HCT116 (cell line): Measurements from ENCODE around the gene SCGB1A1. TPM values are rescaled to one million over a fixed set of nuclear protein-coding genes. Genes with fewer than 3 reads are reported as not detected.

Source experiments
- ATAC-seq: fragments of 200-7000 bp; cut with Tn5 transposase; 2 replicates; pipeline ENCODE4 v1.9.1; 2020; ENCODE audit warnings: mild to moderate bottlenecking, moderate library complexity
- BruUV-seq: library from RNA; stranded (reverse); fragments of 400-500 nt; replicated peaks from 2 replicates; lab custom pipeline; 2021; lab: Mats Ljungman, UMichigan
- CTCF ChIA-PET: fragments of 300-600 bp; sonication (Branson Sonifier 250); formaldehyde crosslinking; loops from one replicate; lab custom pipeline; 2021; ENCODE audit warnings: antibody characterized with exemption; lab: Charles Lee
- POLR2A ChIA-PET: fragments of 300-600, 350-600 bp; sonication (Branson Sonifier 250); formaldehyde crosslinking; loops from one replicate; lab custom pipeline; 2021; ENCODE audit warnings: antibody characterized with exemption; lab: Charles Lee
- RAD21 ChIA-PET, 2 experiments: fragments of 300-600 bp; sonication (Branson Sonifier 250); formaldehyde crosslinking; loops; one replicate each; lab custom pipeline; 2023; ENCODE audit warnings: low total read pairs in 2 of 2; ENCODE audit not compliant: uncharacterized antibody in 2 of 2, unreplicated experiment in 2 of 2, low non-redundant PET in 1 of 2; lab: Charles Lee
- DNase-seq: peaks from one replicate; pipeline ENCODE4 v3.0.0-alpha.2; 2010; ENCODE audit warnings: low read depth, low spot score
- H2AFZ ChIP-seq: fragments of 200-600 bp; shearing (Covaris generic), sonication (generic); 2 replicates; pipeline ENCODE4 v1.6.1; 2017; ENCODE audit warnings: low read depth, mixed run types, mixed read lengths, antibody characterized with exemption, low read length; ENCODE audit not compliant: poor library complexity, severe bottlenecking
- H3K27ac ChIP-seq: 2 replicates; pipeline ENCODE4 v1.5.1; 2012; ENCODE audit warnings: low read depth, low read length
- H3K27me3 ChIP-seq: fragments of 200-600 bp; sonication (generic); 2 replicates; pipeline ENCODE4 v1.6.1; 2016; ENCODE audit warnings: mixed run types, low read length, mixed read lengths; ENCODE audit not compliant: insufficient read depth
- H3K36me3 ChIP-seq, 2 experiments: fragments of 200-500 bp in 1 of 2; fragments of 200-600 bp in 1 of 2; sonication (Bioruptor generic) in 1 of 2; sonication (generic) in 1 of 2; 2 replicates each; pipeline versions ENCODE4 v1.5.1 to v1.6.1; 2014 to 2016; ENCODE audit warnings: low read length in 2 of 2, inconsistent platforms in 1 of 2, mixed read lengths in 1 of 2, mixed run types in 1 of 2; ENCODE audit not compliant: insufficient read depth in 2 of 2, control insufficient read depth in 1 of 2
- H3K4me1 ChIP-seq, 2 experiments: fragments of 200-600 bp in 1 of 2; sonication (generic) in 1 of 2; 2 replicates each; pipeline versions ENCODE4 v1.5.1 to v1.6.1; 2012 to 2017; ENCODE audit warnings: low read length in 2 of 2, inconsistent platforms in 1 of 2, mild to moderate bottlenecking in 1 of 2, mixed read lengths in 1 of 2, mixed run types in 1 of 2, moderate library complexity in 1 of 2; ENCODE audit not compliant: insufficient read depth in 2 of 2, control insufficient read depth in 1 of 2
- H3K4me2 ChIP-seq: fragments of 200-600 bp; sonication (generic); 2 replicates; pipeline ENCODE4 v1.6.1; 2017; ENCODE audit warnings: mixed run types, low read length, mixed read lengths
- H3K4me3 ChIP-seq, 2 experiments: fragments of 200-600 bp in 1 of 2; sonication (generic) in 1 of 2; replicated peaks in 1 of 2; 2 replicates each; pipeline ENCODE4 v1.5.1; 2011 to 2016; ENCODE audit warnings: low read length in 2 of 2, control low read depth in 1 of 2, low read depth in 1 of 2, mild to moderate bottlenecking in 1 of 2, mixed read lengths in 1 of 2, mixed run types in 1 of 2
- H3K79me2 ChIP-seq: fragments of 200-600 bp; sonication (generic); 2 replicates; pipeline ENCODE4 v1.6.1; 2017; ENCODE audit warnings: mild to moderate bottlenecking, mixed run types, low read length, moderate library complexity, mixed read lengths; ENCODE audit not compliant: insufficient read depth
- H3K9ac ChIP-seq: fragments of 200-600 bp; sonication (generic); 2 replicates; pipeline ENCODE4 v1.6.1; 2016; ENCODE audit warnings: low read length, mixed read lengths
- H3K9me2 ChIP-seq: fragments of 200-600 bp; sonication (generic), shearing (Covaris generic); 2 replicates; pipeline ENCODE4 v1.6.1; 2017; ENCODE audit warnings: mixed run types, mild to moderate bottlenecking, moderate library complexity; ENCODE audit not compliant: insufficient read depth
- H3K9me3 ChIP-seq, 2 experiments: fragments of 200-500 bp in 1 of 2; fragments of 200-600 bp in 1 of 2; sonication (Bioruptor generic) in 1 of 2; sonication (generic) in 1 of 2; 2 replicates each; pipeline ENCODE4 v1.6.1; 2014 to 2017; ENCODE audit warnings: low read length in 2 of 2, mixed read lengths in 2 of 2, inconsistent platforms in 1 of 2, low read depth in 1 of 2, mild to moderate bottlenecking in 1 of 2, mixed run types in 1 of 2, moderate library complexity in 1 of 2; ENCODE audit not compliant: control insufficient read depth in 1 of 2, insufficient read depth in 1 of 2
- H4K20me1 ChIP-seq: fragments of 200-600 bp; sonication (generic), shearing (Covaris generic); 2 replicates; pipeline ENCODE4 v1.6.1; 2017; ENCODE audit warnings: mixed run types, mild to moderate bottlenecking, moderate library complexity; ENCODE audit not compliant: insufficient read depth
- CEBPB ChIP-seq: IDR thresholded peaks from 2 replicates; pipeline ENCODE4 v1.6.1; 2012; ENCODE audit warnings: low read depth
- EGR1 ChIP-seq: IDR thresholded peaks from 2 replicates; pipeline ENCODE4 v1.6.1; 2012; ENCODE audit warnings: low read depth
- ELF1 ChIP-seq: IDR thresholded peaks from 2 replicates; pipeline ENCODE4 v1.6.1; 2012; ENCODE audit warnings: low read depth, borderline replicate concordance
- FOSL1 ChIP-seq: IDR thresholded peaks from 2 replicates; pipeline ENCODE4 v1.6.1; 2012; ENCODE audit warnings: low read depth
- JUND ChIP-seq: IDR thresholded peaks from 2 replicates; pipeline ENCODE4 v1.6.1; 2012
- YY1 ChIP-seq: IDR thresholded peaks from 2 replicates; pipeline ENCODE4 v1.6.1; 2011; ENCODE audit warnings: low read length, low read depth, moderate library complexity, mild to moderate bottlenecking; ENCODE audit not compliant: insufficient replicate concordance; ENCODE audit errors: extremely low read depth
- ZFX ChIP-seq: fragments of 450-650 bp; IDR thresholded peaks from 2 replicates; pipeline ENCODE4 v1.6.1; 2017
- intact Hi-C: fragments of 100-400 bp; cut with micrococcal nuclease; formaldehyde crosslinking; loops from 2 replicates; pipeline ENCODE4 v1.10.0; 2022
- total RNA-seq: library from RNA; stranded (reverse); gene quantifications from one replicate; pipeline ENCODE4 v1.2.1, GENCODE V29; 2021; ENCODE audit not compliant: unreplicated experiment
- TF ChIP-seq, protein P1 (sequence below): IDR thresholded peaks from 2 replicates; pipeline ENCODE4 v1.6.1; 2012
- TF ChIP-seq, protein P2 (sequence below), 3 experiments: fragments of 200-600 bp in 1 of 3; sonication (generic) in 1 of 3; IDR thresholded peaks in 2 of 3; conservative IDR thresholded peaks in 1 of 3; 2 replicates each; pipeline ENCODE4 v1.5.1; 2012 to 2017; ENCODE audit warnings: low read depth in 2 of 3, low read length in 2 of 3, antibody characterized with exemption in 1 of 3, borderline replicate concordance in 1 of 3, control low read depth in 1 of 3, mild to moderate bottlenecking in 1 of 3, mixed read lengths in 1 of 3, mixed run types in 1 of 3, moderate library complexity in 1 of 3; ENCODE audit not compliant: insufficient read depth in 1 of 3

The SCGB1A1 gene
- total RNA-seq, 1 experiment from 2014 or later: 2.0 TPM

DNA sequence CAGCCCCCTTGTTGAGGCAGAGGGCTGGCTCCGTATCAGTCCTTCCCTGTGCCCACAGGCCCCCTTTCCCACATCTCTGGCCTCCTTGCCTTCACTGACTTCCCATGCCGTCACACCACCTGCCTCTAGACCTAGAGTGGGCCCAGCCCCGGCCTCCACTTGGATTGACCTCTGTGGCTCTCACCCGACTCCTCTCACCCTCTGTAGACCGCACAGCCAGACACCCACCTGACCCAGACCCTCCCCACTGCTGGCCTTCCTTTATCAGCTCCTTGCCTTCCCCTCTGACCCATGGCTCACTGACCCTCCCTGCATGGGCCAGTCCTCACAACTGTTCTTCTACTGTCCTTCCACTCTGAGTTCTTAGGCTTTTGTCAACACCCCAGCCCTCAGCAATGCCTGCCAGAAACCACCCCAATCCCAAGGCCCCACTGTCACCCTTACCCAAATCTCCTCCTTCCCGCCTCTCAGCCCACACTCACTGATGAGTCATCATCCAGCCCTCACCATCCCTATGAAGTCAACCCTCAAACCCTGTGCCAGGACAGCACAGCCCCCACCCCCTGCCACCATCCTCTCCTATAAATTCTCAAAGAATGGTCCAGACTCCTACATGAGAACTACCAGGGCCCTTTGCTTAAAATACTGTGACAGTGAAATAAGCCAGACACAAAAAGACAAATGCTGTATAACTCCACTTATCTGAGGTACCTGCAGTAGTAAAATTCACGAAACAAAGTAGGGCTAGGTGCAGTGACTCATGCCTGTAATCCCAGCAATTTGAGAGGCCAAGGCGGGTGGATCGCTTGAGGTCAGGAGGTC, 53.4 kb downstream of the SCGB1A1 start:
- ATAC-seq (peak; percentile 93), DNase-seq (peak; percentile 59)
- Histone ChIP-seq H3K9ac (peak overlapping the region; percentile 38), H3K79me2 (no peaks in the 10 kb centered on the region), H3K9me3 (no peaks in the 10 kb centered on the region), H3K9me2 (no peaks in the 10 kb centered on the region), H3K27ac (peak overlapping the region; percentile 65), H3K4me2 (peak overlapping the region; percentile 83), H3K27me3 (no peaks in the 10 kb centered on the region), H4K20me1 (no peaks in the 10 kb centered on the region), H3K36me3 (no peaks in the 10 kb centered on the region), H2AFZ (peak overlapping the region; percentile 73), H3K4me3 (peak overlapping the region in 1 of 2 experiments; percentile 47; a peak in 3 of 4 replicates), H3K4me1 (peaks cover 23 to 39% of the 10 kb centered on the region in 2 experiments)
- TF ChIP-seq FOSL1 (peak; percentile 94), ELF1 (no peak), ZFX (no peak), CEBPB (no peak), EGR1 (no peak; the same call in 1 of the 2 replicates), YY1 (peak; percentile 30), JUND (peak; percentile 88)
- TF ChIP-seq, protein P1, sequence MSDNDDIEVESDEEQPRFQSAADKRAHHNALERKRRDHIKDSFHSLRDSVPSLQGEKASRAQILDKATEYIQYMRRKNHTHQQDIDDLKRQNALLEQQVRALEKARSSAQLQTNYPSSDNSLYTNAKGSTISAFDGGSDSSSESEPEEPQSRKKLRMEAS: no peak
- TF ChIP-seq, protein P2, sequence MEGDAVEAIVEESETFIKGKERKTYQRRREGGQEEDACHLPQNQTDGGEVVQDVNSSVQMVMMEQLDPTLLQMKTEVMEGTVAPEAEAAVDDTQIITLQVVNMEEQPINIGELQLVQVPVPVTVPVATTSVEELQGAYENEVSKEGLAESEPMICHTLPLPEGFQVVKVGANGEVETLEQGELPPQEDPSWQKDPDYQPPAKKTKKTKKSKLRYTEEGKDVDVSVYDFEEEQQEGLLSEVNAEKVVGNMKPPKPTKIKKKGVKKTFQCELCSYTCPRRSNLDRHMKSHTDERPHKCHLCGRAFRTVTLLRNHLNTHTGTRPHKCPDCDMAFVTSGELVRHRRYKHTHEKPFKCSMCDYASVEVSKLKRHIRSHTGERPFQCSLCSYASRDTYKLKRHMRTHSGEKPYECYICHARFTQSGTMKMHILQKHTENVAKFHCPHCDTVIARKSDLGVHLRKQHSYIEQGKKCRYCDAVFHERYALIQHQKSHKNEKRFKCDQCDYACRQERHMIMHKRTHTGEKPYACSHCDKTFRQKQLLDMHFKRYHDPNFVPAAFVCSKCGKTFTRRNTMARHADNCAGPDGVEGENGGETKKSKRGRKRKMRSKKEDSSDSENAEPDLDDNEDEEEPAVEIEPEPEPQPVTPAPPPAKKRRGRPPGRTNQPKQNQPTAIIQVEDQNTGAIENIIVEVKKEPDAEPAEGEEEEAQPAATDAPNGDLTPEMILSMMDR (IDR thresholded peaks at IDR 0.05 in 2 of 3, conservative IDR thresholded peaks at IDR 0.05 in 1 of 3; ENCODE audit: borderline replicate concordance in 1 of 3, insufficient read depth in 1 of 3, low read depth in 2 of 3, low read length in 2 of 3): no peak
- no TSS peak for BruUV-seq
- intact Hi-C loops: no loop called here
- ChIA-PET CTCF (no interaction called here), POLR2A (interaction anchor here (1.3 kb wide), 1 partner anchor 27 kb away, joined by 3 read pairs; no protein-coding TSS in a partner anchor), RAD21 (interaction anchor here in 1 of 2 experiments (0.7 kb wide), 1 partner anchor 263 kb away, joined by 3 read pairs; no protein-coding TSS in a partner anchor)

Other genes with a start within 250 kb of the SCGB1A1 start
- not detected for gene SCGB1D1, start 228.8 kb upstream of the SCGB1A1 start, total RNA-seq
- gene SCGB2A1, start 210.4 kb upstream of the SCGB1A1 start, total RNA-seq: not detected
- not detected for gene SCGB1D2, start 176.8 kb upstream of the SCGB1A1 start, total RNA-seq
- gene SCGB2A2, start 148.9 kb upstream of the SCGB1A1 start, total RNA-seq: not detected
- gene SCGB1D4, start 120.0 kb upstream of the SCGB1A1 start, total RNA-seq: not detected
- gene ASRGL1, start 81.6 kb upstream of the SCGB1A1 start, total RNA-seq: 27.6 TPM
- gene AHNAK, start 127.8 kb downstream of the SCGB1A1 start, total RNA-seq: 239 TPM
- gene EEF1G, start 154.9 kb downstream of the SCGB1A1 start, total RNA-seq: 1,901 TPM
- gene TUT1, start 172.5 kb downstream of the SCGB1A1 start, total RNA-seq: 49.0 TPM
- gene MTA2, start 182.8 kb downstream of the SCGB1A1 start, total RNA-seq: 98.9 TPM
- 124 TPM for gene EML3, start 193.7 kb downstream of the SCGB1A1 start, total RNA-seq
- 2.7 TPM for gene ROM1, start 194.2 kb downstream of the SCGB1A1 start, total RNA-seq
- gene B3GAT3, start 203.0 kb downstream of the SCGB1A1 start, total RNA-seq: 51.2 TPM
- 410 TPM for gene GANAB, start 227.6 kb downstream of the SCGB1A1 start, total RNA-seq
- gene INTS5, start 234.3 kb downstream of the SCGB1A1 start, total RNA-seq: 29.1 TPM
- 121 TPM for gene C11orf98, start 246.2 kb downstream of the SCGB1A1 start, total RNA-seq
- 63.5 TPM for gene CSKMT, start 246.3 kb downstream of the SCGB1A1 start, total RNA-seq